Measurements from ENCODE around the gene KIF3C.

- TF ChIP-seq TAF1 (IDR thresholded peaks at IDR 0.05; ENCODE audit: borderline replicate concordance, insufficient read depth, low read length) = no peak
- TF ChIP-seq, protein P1, sequence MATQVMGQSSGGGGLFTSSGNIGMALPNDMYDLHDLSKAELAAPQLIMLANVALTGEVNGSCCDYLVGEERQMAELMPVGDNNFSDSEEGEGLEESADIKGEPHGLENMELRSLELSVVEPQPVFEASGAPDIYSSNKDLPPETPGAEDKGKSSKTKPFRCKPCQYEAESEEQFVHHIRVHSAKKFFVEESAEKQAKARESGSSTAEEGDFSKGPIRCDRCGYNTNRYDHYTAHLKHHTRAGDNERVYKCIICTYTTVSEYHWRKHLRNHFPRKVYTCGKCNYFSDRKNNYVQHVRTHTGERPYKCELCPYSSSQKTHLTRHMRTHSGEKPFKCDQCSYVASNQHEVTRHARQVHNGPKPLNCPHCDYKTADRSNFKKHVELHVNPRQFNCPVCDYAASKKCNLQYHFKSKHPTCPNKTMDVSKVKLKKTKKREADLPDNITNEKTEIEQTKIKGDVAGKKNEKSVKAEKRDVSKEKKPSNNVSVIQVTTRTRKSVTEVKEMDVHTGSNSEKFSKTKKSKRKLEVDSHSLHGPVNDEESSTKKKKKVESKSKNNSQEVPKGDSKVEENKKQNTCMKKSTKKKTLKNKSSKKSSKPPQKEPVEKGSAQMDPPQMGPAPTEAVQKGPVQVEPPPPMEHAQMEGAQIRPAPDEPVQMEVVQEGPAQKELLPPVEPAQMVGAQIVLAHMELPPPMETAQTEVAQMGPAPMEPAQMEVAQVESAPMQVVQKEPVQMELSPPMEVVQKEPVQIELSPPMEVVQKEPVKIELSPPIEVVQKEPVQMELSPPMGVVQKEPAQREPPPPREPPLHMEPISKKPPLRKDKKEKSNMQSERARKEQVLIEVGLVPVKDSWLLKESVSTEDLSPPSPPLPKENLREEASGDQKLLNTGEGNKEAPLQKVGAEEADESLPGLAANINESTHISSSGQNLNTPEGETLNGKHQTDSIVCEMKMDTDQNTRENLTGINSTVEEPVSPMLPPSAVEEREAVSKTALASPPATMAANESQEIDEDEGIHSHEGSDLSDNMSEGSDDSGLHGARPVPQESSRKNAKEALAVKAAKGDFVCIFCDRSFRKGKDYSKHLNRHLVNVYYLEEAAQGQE (IDR thresholded peaks at IDR 0.05; ENCODE audit: insufficient read depth in 1 of 2, low read depth in 2 of 2, low read length in 2 of 2) = no peak
- peak; percentile 36; the same call in 1 of the 2 replicates for TF ChIP-seq POLR2AphosphoS5 (IDR thresholded peaks at IDR 0.05; ENCODE audit: low read depth, low read length)
Observed at GRCh38 chr2:25982273-25982967, at the start of gene KIF3C.

All from PFSK-1 (cell line).